NB4 (cell line): ENCODE data around the gene AP4E1.

ENCODE experiments used
- CTCF ChIP-seq: IDR thresholded peaks from one replicate; pipeline ENCODE4 v1.5.1; 2012; ENCODE audit warnings: low read depth, low read length
- POLR2A ChIP-seq: IDR thresholded peaks from 2 replicates; pipeline ENCODE4 v1.6.1; 2011; ENCODE audit warnings: mild to moderate bottlenecking; ENCODE audit not compliant: insufficient read length; ENCODE audit errors: extremely low read depth
- TF ChIP-seq, protein P1 (sequence below): IDR thresholded peaks from 2 replicates; pipeline ENCODE4 v1.6.1; 2011; ENCODE audit warnings: low read depth, low read length

- TF ChIP-seq CTCF (no peak), POLR2A (no peak)
- TF ChIP-seq, protein P1, sequence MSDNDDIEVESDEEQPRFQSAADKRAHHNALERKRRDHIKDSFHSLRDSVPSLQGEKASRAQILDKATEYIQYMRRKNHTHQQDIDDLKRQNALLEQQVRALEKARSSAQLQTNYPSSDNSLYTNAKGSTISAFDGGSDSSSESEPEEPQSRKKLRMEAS = no peak
Measured at GRCh38 chr15:50930792-50931191, 22.3 kb downstream of the AP4E1 start.
